Measurements from ENCODE around the gene PRTFDC1.
"Not testable (repeated sequence)": the region's sequence is repeated elsewhere in the genome, so short reads cannot be mapped to it uniquely, and the experiment has no call there.

PRTFDC1 gene

DNA sequence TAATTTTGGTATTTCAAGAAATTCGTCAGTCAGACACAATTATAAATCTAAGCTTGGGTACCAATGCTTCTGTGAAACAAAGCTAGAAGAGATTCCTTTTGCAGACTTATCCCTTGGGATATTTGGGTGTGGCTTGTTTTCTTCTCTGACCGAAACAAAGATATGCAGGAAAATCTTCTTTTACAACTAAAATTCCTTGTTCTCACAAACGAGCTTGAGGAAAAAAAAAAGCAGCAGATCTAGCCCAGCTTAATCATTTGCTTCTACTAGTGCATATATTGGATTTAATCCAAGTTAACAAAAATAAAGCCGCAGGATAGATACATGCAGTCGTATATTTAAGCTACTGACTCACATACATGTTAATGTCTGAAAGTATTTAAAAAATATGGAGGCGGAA, 104.2 kb downstream of the PRTFDC1 start:
- TF ChIP-seq, protein P1, sequence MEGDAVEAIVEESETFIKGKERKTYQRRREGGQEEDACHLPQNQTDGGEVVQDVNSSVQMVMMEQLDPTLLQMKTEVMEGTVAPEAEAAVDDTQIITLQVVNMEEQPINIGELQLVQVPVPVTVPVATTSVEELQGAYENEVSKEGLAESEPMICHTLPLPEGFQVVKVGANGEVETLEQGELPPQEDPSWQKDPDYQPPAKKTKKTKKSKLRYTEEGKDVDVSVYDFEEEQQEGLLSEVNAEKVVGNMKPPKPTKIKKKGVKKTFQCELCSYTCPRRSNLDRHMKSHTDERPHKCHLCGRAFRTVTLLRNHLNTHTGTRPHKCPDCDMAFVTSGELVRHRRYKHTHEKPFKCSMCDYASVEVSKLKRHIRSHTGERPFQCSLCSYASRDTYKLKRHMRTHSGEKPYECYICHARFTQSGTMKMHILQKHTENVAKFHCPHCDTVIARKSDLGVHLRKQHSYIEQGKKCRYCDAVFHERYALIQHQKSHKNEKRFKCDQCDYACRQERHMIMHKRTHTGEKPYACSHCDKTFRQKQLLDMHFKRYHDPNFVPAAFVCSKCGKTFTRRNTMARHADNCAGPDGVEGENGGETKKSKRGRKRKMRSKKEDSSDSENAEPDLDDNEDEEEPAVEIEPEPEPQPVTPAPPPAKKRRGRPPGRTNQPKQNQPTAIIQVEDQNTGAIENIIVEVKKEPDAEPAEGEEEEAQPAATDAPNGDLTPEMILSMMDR (IDR thresholded peaks at IDR 0.05; ENCODE audit: low read depth, low read length, missing control alignments) = no peak
- no peak for DNase-seq (ENCODE audit: low read depth)
- no peak overlapping the region for H3K4me3 ChIP-seq (ENCODE audit: low read depth, low read length)

DNA sequence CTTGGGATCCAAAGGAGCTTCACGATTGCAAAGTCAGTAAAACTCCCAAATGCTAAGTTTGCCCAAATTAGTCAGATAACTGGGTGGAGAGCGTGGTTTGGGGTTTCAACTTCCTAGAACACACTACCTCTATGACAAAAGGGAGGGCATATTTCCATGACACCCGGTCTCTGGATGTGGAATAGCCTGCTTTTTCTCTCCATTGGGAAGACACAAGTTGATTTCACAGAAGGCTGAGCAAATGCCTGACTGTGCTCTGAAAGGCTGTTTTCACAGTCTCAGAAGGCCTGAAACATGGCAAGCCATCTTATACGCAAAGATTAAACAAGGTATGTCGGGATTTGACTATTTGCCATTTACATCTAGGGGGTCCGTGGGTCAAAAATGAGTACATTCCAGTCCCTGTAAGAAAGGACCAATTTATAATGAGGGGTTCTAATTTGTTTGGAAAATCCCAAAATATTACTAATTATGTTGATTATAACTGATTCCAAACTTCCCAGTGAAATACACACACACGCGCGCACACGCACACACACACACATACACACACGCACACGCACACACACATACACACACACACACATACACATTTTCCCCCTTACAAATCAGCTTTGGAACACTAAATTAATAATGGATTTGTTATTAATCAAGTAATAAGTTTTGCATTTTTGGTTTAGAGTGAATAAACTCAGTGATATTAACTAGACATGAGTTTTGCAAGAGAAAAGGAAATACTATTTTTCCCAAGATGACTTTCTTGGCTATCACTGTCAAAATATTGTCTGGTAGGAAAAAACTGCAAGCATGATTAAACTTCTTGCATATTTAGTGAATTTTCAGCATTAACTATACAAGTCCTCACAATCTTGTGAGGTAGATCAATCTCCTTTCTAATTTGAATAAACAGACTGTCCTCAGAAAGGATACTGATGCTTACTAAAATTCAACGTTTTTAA, 105.0 kb downstream of the PRTFDC1 start:
- TF ChIP-seq, protein P1 (IDR thresholded peaks at IDR 0.05; ENCODE audit: low read depth, low read length, missing control alignments) = no peak
- H3K4me3 ChIP-seq (ENCODE audit: low read depth, low read length) = no peak overlapping the region
- no peak for DNase-seq (ENCODE audit: low read depth)

DNA sequence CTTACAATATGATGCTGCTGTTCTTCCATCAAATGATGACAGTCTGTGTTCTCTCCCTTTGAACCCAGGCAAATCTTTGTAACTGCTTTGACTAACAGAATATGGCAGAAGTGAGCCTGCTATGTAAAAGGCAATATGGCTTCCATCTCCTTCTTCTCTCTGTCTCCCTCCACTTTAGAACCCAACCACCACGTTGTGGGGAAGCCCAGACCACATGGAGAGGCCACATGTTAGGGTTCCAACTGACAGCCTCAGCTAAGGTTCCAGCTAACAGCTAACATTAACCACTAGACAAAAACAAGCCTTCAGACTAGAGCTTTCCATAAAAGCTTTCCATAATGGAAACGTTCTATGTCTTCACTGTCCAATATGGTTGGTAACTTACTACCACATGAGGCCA, 107.7 kb downstream of the PRTFDC1 start:
- TF ChIP-seq, protein P1 (IDR thresholded peaks at IDR 0.05; ENCODE audit: low read depth, low read length, missing control alignments) = no peak
- H3K4me3 ChIP-seq (ENCODE audit: low read depth, low read length) = no peak overlapping the region
- DNase-seq (ENCODE audit: low read depth) = no peak

DNA sequence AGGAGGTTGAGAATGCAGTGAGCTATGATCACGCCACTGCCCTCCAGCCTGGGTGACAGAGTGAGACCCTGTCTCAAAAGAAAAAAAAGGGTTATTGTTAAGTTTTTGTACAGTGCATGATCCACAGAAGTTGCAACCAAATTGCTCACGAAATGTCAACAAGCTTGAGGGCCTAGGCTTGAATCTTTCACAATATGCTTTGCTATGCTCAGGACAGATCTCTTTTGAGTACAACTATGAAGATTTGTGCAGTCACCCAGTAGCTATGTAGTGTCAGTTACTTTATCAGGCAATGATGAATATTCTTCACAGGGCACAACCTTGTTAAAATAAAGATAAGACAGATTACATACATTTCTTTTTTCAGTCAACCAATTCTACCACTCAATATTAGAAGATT, 109.2 kb downstream of the PRTFDC1 start:
- no peak for DNase-seq (ENCODE audit: low read depth)
- TF ChIP-seq, protein P1 (IDR thresholded peaks at IDR 0.05; ENCODE audit: low read depth, low read length, missing control alignments) = no peak
- H3K4me3 ChIP-seq (ENCODE audit: low read depth, low read length) = no peak overlapping the region

DNA sequence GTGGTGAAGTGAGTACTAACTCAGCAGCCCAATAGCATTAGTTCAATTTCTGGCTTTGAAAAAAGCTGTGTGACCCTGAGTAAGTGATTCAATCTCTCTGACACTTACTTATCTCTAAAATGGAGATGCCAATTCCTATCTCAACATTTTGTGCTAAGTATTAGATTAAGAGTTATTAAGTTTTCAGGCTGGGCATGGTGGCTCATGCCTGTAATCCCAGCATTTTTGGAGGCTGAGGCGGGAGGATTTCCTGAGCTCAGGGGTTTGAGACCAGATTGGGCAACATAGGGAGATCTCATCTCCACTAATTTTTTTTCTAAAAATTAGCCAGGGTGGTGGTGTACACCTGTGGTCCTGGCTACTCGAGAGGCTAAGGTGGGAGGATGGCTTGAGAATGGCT, 109.5 kb downstream of the PRTFDC1 start:
- no peak for DNase-seq (ENCODE audit: low read depth)
- no peak overlapping the region for H3K4me3 ChIP-seq (ENCODE audit: low read depth, low read length)
- TF ChIP-seq, protein P1 (IDR thresholded peaks at IDR 0.05; ENCODE audit: low read depth, low read length, missing control alignments) = no peak

DNA sequence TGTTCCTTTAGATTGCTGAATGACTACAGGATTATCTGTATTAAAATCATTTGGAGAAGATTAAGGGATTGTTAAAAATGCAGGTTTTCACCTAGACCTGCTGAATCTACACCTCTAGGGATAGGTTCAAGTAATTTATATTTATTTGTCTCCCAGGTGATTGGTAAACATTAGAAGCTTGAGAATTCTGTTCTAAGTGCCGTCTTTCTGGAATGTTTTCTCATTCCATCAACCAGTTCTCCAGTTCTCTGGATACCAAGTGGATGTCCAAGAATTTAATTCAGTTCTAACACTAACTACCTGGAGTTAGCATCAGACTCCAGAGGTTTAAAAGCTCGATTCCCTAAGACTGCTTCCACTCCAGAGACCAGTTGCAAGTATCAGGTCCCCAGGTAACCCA, 110.9 kb downstream of the PRTFDC1 start:
- TF ChIP-seq, protein P1 (IDR thresholded peaks at IDR 0.05; ENCODE audit: low read depth, low read length, missing control alignments) = no peak
- no peak for DNase-seq (ENCODE audit: low read depth)
- H3K4me3 ChIP-seq (ENCODE audit: low read depth, low read length) = no peak overlapping the region

DNA sequence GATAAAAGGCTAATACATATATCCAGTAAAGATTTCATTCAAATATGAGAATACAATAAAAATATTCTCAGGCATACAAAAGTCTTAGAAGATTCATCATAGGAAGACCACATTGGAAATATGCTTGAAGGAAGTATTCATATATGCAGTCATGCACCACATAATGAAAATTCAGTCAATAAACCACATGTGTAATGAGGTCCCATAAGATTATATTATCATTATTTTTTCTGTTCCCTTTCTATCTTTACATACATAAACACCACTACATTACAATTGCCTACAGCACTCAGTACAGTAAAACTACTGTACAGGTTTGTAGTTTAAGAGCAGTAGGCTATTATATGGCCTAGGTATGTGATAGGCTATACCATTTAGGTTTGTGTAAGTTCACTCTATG, 111.6 kb downstream of the PRTFDC1 start:
- no peak for DNase-seq (ENCODE audit: low read depth)
- TF ChIP-seq, protein P1 (IDR thresholded peaks at IDR 0.05; ENCODE audit: low read depth, low read length, missing control alignments) = no peak

DNA sequence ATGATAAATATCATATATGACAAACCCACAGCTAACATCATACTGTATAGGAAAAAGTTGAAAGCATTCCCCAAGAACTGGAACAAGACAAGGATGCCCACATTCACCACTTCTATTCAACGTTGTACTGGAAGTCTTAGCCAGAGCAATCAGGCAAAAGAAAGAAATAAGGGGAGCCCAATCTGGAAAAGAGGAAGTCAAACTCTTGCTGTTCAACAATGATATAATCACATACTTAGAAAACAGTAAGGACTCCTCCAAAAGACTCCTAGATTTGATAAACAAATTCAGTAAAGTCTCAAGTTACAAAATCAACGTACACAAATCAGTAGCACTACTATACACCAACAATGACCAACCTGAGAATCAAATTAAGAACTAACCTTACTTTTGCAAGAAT, 114.6 kb downstream of the PRTFDC1 start:
- not testable (repeated sequence) for H3K4me3 ChIP-seq (ENCODE audit: low read depth, low read length); DNase-seq (ENCODE audit: low read depth)

More for the DNA sequence above, 111.6 kb downstream of the PRTFDC1 start:
- H3K4me3 ChIP-seq (ENCODE audit: low read depth, low read length) = no peak overlapping the region

Data from GM12864 (cell line).